ENCODE data around the gene AATF. TPM values are rescaled to one million over a fixed set of nuclear protein-coding genes. Genes with fewer than 3 reads are reported as not detected.
A peak's percentile ranks its signal among the peaks of the same experiment; 100 is the strongest.

The AATF gene
- total RNA-seq, 1 donor from 2014 or later = 86.1 TPM

- POLR2A ChIA-PET = interaction anchor here (1.0 to 1.1 kb wide), 2 partner anchors 9 to 11 kb away, joined by 3 to 4 read pairs; no protein-coding TSS in a partner anchor
- Mint-ChIP-seq H3K27me3 (peaks cover 41% of the 10 kb centered on the region), H3K4me1 (peaks cover 30% of the 10 kb centered on the region), H3K9me3 (no peaks in the 10 kb centered on the region), H3K4me3 (no peak overlapping the region), H3K27ac (peak overlapping the region; percentile 12), H3K36me3 (ENCODE audit: low read depth) (peaks cover 15% of the 10 kb centered on the region)
- ATAC-seq (ENCODE audit: low read depth) (no peak), DNase-seq (no peak)
- CTCF ChIA-PET = no interaction called here
- intact Hi-C loops (cut with micrococcal nuclease) = loop anchor here (5.0 kb wide), 2 partner anchors 343 to 1703 kb away; partner anchors contain the start of genes MRM1 and SLFN5
- no peak for TF ChIP-seq CTCF (IDR thresholded peaks at IDR 0.05)
These were observed 3.6 kb upstream of the AATF start for GRCh38 chr17:36945140-36945539.

GRCh38 chr17:36945959-36946725, 2.6 kb upstream of the AATF start:
- Mint-ChIP-seq H3K27me3 (peaks cover 31% of the 10 kb centered on the region), H3K9me3 (no peaks in the 10 kb centered on the region), H3K4me1 (peaks cover 40% of the 10 kb centered on the region), H3K27ac (no peak overlapping the region), H3K4me3 (no peak overlapping the region), H3K36me3 (ENCODE audit: low read depth) (peaks cover 25% of the 10 kb centered on the region)
- CTCF ChIA-PET = no interaction called here
- TF ChIP-seq CTCF (IDR thresholded peaks at IDR 0.05) = no peak
- no peak for ATAC-seq (ENCODE audit: low read depth)
- DNase-seq = no peak
- intact Hi-C loops (cut with micrococcal nuclease) = loop anchor here (5.0 kb wide), 2 partner anchors 344 to 1704 kb away; partner anchors contain the start of genes MRM1 and SLFN5
- POLR2A ChIA-PET = no interaction called here

- Mint-ChIP-seq H3K27me3 (peaks cover 25% of the 10 kb centered on the region), H3K4me1 (peaks cover 37% of the 10 kb centered on the region), H3K36me3 (ENCODE audit: low read depth) (peaks cover 29% of the 10 kb centered on the region), H3K9me3 (no peaks in the 10 kb centered on the region), H3K4me3 (no peak overlapping the region), H3K27ac (no peak overlapping the region)
- no peak for DNase-seq
- intact Hi-C loops (cut with micrococcal nuclease) = loop anchor here (5.0 kb wide), 2 partner anchors 344 to 1704 kb away; partner anchors contain the start of genes MRM1 and SLFN5
- TF ChIP-seq CTCF (IDR thresholded peaks at IDR 0.05) = no peak
- ChIA-PET POLR2A (no interaction called here), CTCF (no interaction called here)
- ATAC-seq (ENCODE audit: low read depth) = no peak
These were observed 2.0 kb upstream of the AATF start for GRCh38 chr17:36946726-36947091.

GRCh38 chr17:36947922-36948716, 635 bp upstream of the AATF start:
- no peak for TF ChIP-seq CTCF (IDR thresholded peaks at IDR 0.05)
- ATAC-seq (ENCODE audit: low read depth) (no peak), DNase-seq (no peak)
- ChIA-PET POLR2A (interaction anchor here (1.1 to 2.0 kb wide), 5 partner anchors 9 to 1139 kb away, joined by 3 to 11 read pairs (median 6); partner anchors contain the start of genes MRM1 and TAF15), CTCF (interaction anchor here (0.7 kb wide), 1 partner anchor 345 kb away, joined by 3 read pairs; no protein-coding TSS in a partner anchor)
- intact Hi-C loops (cut with micrococcal nuclease) = loop anchor here (1.0 to 5.0 kb wide), 5 partner anchors 10 to 1706 kb away; partner anchors contain the start of genes GGNBP2, MRM1 and SLFN5
- Mint-ChIP-seq H3K36me3 (ENCODE audit: low read depth) (peaks cover 43% of the 10 kb centered on the region), H3K4me3 (peak overlapping the region; percentile 92), H3K27me3 (peaks cover 23% of the 10 kb centered on the region), H3K27ac (peak overlapping the region; percentile 93), H3K9me3 (no peaks in the 10 kb centered on the region), H3K4me1 (peaks cover 48% of the 10 kb centered on the region)
